Activated CD8-positive, alpha-beta memory T cell treated with anti-CD3 and anti-CD28 coated beads for 4 hours (primary cell): Measurements from ENCODE around the gene BTBD7.
"Not testable (repeated sequence)": the region's sequence is repeated elsewhere in the genome, so short reads cannot be mapped to it uniquely, and the experiment has no call there.

ENCODE experiments used
- DNase-seq, 2 donors: peaks; one replicate each; pipeline ENCODE4 v3.0.0-alpha.2; 2020; ENCODE audit warnings: low read depth in 2 of 2

Gene BTBD7

GRCh38 chr14:93246534-93246933 lies 86.3 kb downstream of the BTBD7 start:
- no peak for DNase-seq

DNA sequence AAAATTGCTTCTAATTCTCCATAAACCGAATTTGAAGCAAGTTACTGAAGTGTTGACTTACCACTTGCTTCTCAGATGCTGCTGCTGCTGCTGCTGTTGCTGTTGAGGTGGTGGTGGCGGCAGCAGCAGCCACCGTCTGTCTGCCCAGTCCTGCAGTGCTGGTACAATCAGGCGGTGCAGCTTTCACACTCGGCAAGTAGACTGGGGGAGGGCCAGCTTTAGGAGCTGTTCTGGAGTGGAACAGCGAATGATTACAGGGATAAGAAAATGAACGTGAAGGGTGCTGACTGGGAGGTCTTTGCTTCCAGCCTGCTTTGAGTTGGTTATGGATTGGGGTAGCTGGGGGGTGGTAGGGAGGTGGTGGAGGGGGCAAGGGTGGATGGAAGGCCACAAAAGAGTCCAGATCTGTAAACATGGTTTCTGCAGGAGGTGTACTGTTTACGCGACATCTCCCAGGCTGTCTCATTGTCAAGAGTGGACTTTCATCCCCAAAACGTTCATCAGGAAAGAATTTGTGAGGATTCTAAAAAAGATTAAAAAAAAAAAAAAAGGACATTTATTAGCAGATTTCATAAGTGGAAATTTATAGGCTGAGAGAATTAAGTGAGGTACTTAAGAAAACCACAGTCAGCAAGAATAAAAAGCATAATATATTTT lies 86.9 kb downstream of the BTBD7 start:
- no peak for DNase-seq

DNA sequence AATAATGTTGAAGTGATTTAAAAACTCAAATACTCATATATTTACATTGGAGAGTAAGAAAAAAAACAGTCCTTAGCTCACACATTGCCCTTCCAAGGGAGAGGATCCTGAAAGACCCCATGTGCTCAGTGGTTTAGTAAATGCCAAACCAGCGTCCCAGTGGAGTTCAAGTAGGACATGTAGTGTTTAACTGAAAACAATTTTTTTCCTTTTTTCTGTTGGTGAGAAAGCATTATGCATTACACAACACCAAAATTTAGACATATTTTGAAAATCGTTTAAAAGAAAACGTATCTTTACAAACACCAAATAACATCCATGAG lies 92.2 kb downstream of the BTBD7 start:
- DNase-seq = no peak

- DNase-seq = no peak
These were observed 92.8 kb downstream of the BTBD7 start for GRCh38 chr14:93239869-93240677.

GRCh38 chr14:93234798-93235197 lies 98.0 kb downstream of the BTBD7 start:
- no peak for DNase-seq

GRCh38 chr14:93233078-93233477 lies 99.8 kb downstream of the BTBD7 start:
- DNase-seq = not testable (repeated sequence)

GRCh38 chr14:93232159-93232558 lies 100.7 kb downstream of the BTBD7 start:
- no peak for DNase-seq

DNA sequence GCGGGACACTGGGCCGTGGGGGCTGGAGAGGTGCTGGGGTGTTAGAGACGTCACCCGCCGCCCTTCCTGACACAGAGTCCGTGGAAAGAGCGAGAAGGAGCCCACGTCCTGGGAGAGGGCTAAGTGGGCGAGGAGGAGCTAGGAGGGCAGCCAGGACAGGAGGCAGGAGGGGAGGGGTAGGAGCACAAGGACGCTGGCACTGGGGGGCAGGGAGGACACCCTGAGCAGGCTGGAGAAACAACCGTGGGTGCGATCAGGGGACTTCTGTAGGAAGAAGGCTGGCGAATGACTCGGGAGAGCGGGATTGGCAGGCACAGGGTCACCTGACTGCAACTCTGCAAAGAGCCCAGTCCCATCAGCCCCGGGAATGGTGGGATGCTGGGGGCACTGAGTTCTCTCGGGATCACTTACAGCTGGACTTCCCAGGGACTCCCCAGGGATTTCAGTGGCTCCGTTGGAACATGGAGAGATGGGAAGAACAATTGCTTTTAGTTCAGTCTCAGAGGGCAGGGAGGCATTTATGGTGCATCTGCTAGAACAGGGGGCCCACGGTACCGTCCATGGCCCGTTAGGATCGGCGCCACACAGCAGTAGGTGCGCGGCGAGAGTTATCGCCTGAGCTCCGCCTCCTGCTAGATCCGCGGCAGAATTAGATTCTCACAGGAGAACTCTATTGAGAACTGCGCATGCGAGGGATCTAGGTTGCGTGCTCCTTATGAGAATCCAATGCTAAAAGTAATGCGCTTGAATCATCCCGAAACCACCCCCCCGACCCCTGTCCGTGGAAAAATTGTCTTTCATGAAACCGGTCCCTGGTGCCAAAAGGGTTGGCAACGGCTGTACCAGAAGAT lies 101.5 kb downstream of the BTBD7 start:
- no peak for DNase-seq

DNA sequence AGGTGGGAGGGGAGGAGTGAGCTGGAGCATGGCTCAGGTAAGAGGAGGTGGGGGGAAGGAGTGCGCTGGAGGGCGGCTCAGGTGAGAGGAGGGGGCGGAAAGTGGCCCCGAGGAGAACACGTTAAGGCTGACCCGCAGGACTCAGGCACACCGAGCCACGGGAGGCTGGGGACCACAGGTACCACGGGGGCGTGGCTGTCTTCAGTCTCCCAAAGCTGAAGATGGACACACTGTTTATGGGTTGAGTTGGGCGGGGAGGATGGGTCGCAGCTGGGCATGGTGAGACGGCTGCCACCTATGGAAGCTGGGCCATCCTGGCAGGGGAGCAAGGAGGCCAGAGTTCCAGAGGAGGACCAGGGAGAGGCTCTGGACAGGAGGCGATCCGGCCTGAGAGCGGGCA lies 102.3 kb downstream of the BTBD7 start:
- no peak for DNase-seq

GRCh38 chr14:93228550-93228949 lies 104.3 kb downstream of the BTBD7 start:
- no peak for DNase-seq

DNA sequence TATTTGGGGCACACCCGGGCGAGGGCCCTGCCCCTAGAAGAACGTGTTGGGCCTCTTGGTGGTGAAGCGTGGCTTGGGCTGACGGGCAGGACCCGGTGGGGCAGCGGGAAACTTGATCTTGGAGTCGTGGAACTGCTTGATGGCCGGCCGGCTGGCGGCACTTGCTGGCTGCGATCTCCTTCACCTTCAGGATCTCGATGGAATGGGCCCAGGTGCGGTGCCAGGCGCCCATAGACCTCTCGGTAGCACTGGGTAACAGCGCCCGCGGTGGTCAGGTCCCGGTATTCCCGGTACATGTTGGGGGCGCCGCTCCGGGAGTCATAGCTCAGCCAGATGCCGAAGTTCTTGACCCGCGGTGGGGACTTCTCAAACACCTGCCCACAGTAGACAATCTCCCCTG lies 109.3 kb downstream of the BTBD7 start:
- no peak for DNase-seq

- DNase-seq = no peak
These were observed 112.3 kb downstream of the BTBD7 start for GRCh38 chr14:93220509-93220908.

- DNase-seq = no peak
These were observed 113.6 kb downstream of the BTBD7 start for GRCh38 chr14:93219103-93219726.

- no peak for DNase-seq
These were observed 118.2 kb downstream of the BTBD7 start for GRCh38 chr14:93214598-93214997.

DNA sequence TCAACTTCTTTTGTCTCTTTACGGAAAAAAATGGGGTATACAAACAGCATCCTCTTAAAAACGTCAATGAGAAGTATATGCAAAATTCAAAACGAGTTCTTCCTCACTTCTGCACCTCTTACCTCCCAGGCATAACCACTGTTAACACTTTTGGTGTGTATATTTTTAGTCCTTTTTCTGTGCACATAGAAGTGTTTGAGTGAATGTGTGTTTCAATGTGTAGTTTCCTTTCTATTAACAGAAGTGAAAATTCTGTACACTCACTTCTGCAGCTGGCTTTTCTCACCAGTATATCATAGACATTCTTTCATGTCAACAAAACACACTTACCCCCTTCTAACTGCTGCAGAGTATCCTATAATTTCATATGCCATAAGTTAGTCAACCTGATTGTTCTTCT lies 120.4 kb downstream of the BTBD7 start:
- no peak for DNase-seq

GRCh38 chr14:93207468-93208308 lies 125.1 kb downstream of the BTBD7 start:
- no peak for DNase-seq

- DNase-seq = peak; percentile 72
These were observed 125.9 kb downstream of the BTBD7 start, which contains the start of the genes GON7 and UBR7 for GRCh38 chr14:93206793-93207467. Gene GON7, minus strand, starts transcription at chr14:93207065. Its CDS starts 28 bp downstream, at chr14:93207037. Gene UBR7, plus strand, starts transcription at chr14:93207256. Its CDS starts 36 bp downstream, at chr14:93207292.

DNA sequence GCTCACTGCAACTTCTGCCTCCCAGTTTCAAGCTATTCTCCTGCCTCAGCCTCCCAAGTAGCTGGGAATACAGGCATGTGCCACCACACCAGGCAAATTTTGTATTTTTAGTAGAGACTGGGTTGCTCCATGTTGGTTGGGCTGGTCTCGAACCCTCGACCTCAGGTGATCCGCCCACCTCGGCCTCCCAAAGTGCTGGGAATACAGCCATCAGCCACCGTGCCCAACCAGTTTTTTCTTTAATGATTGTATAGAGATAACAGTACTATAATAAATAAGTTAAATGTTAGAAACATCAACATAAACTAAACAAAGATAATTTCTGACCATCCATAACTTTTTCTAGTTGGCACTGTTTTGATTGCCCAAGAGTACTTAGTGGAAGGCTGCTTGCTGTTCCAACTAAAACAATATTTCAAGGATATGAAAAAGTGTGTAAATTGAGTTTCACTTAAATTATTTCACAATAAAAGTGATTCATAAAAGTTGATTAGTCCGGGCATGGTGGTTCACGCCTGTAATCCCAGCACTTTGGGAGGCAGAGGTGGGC lies 131.6 kb downstream of the BTBD7 start:
- DNase-seq = no peak

- no peak for DNase-seq
These were observed 132.3 kb downstream of the BTBD7 start for GRCh38 chr14:93200553-93200952.

DNA sequence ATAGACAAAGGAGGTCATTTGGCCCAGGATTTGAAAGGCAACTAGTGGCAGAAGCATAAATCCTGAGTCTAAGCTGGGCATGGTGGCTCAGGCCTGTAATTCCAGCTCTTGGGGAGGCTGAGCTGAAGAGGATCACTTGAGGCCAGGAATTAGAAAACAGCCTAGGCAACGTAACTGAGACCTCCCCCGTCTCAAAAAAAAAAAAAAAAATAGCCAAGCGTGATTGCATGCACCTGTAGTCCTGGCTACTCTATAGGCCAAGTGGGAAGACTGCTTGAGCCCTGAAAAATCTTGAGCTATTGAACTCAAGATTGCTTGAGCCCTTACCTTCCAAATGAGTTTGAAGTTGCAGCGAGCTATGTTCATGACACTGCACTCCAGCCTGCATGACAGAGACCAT lies 133.8 kb downstream of the BTBD7 start:
- no peak for DNase-seq
